PC-3 (cell line): ENCODE data around the gene SLC25A51. TPM values are rescaled to one million over a fixed set of nuclear protein-coding genes. Genes with fewer than 3 reads are reported as not detected.

Experiments used
- ATAC-seq: fragments of 200-7000 bp; cut with Tn5 transposase; 2 replicates; pipeline ENCODE4 v1.9.1; 2020; ENCODE audit warnings: mild to moderate bottlenecking, moderate library complexity
- Bru-seq: library from RNA; stranded (reverse); fragments of 400-500 nt; gene quantifications from one replicate; lab custom pipeline; 2021; lab: Mats Ljungman, UMichigan
- BruChase-seq, 2 experiments: library from RNA; stranded (reverse); fragments of 400-500 nt; gene quantifications; one replicate each; lab custom pipeline; 2021; lab: Mats Ljungman, UMichigan
- BruUV-seq: library from RNA; stranded (reverse); fragments of 400-500 nt; replicated peaks from 2 replicates; lab custom pipeline; 2021; lab: Mats Ljungman, UMichigan
- CTCF ChIA-PET: fragments of 300-600 bp; sonication (Branson Sonifier 250); formaldehyde crosslinking; loops from one replicate; lab custom pipeline; 2022; ENCODE audit warnings: antibody characterized with exemption; lab: Charles Lee
- POLR2A ChIA-PET: fragments of 300-600 bp; sonication (Branson Sonifier 250); formaldehyde crosslinking; loops from one replicate; lab custom pipeline; 2022; ENCODE audit warnings: antibody characterized with exemption; ENCODE audit not compliant: unreplicated experiment; lab: Charles Lee
- DNase-seq: peaks from one replicate; pipeline ENCODE4 v3.0.0-alpha.2; 2015
- H2AFZ ChIP-seq: fragments of 300-600 bp; sonication (generic); 2 replicates; pipeline ENCODE4 v1.6.0; 2016; ENCODE audit warnings: antibody characterized with exemption, low read length
- H3F3A ChIP-seq: fragments of 300-600 bp; sonication (generic); one replicate; pipeline ENCODE4 v1.6.0; 2017; ENCODE audit warnings: antibody characterized with exemption, low read length, control low read depth, mild to moderate bottlenecking; ENCODE audit not compliant: unreplicated experiment
- H3K27ac ChIP-seq: fragments of 300-600 bp; sonication (generic); 2 replicates; pipeline ENCODE4 v1.5.1; 2016; ENCODE audit warnings: mild to moderate bottlenecking, low read length
- H3K27me3 ChIP-seq: fragments of 300-600 bp; sonication (generic); 2 replicates; pipeline ENCODE4 v1.6.1; 2016; ENCODE audit warnings: low read length, mixed read lengths
- H3K36me3 ChIP-seq: fragments of 300-600 bp; sonication (generic); 2 replicates; pipeline ENCODE4 v1.6.1; 2016; ENCODE audit warnings: low read depth, mixed run types, low read length, mixed read lengths
- H3K4me1 ChIP-seq: fragments of 300-600 bp; sonication (generic); 2 replicates; pipeline ENCODE4 v1.5.1; 2016; ENCODE audit warnings: low read length; ENCODE audit not compliant: insufficient read depth
- H3K4me2 ChIP-seq: fragments of 300-600 bp; sonication (generic); 2 replicates; pipeline ENCODE4 v1.6.0; 2016; ENCODE audit warnings: low read length
- H3K4me3 ChIP-seq: fragments of 300-600 bp; sonication (generic); 2 replicates; pipeline ENCODE4 v1.5.1; 2016; ENCODE audit warnings: mild to moderate bottlenecking, low read length, mixed read lengths
- H3K79me2 ChIP-seq: fragments of 300-600 bp; sonication (generic); 2 replicates; pipeline ENCODE4 v1.6.1; 2017; ENCODE audit warnings: low read length, mixed read lengths
- H3K9ac ChIP-seq: fragments of 300-600 bp; sonication (generic); 2 replicates; pipeline ENCODE4 v1.6.0; 2016; ENCODE audit warnings: mild to moderate bottlenecking, low read length
- H3K9me2 ChIP-seq: fragments of 300-600 bp; sonication (generic); replicated peaks from 2 replicates; pipeline ENCODE4 v1.6.1; 2016; ENCODE audit warnings: mixed run types, low read length, mixed read lengths
- H3K9me3 ChIP-seq: fragments of 300-600 bp; sonication (generic); 2 replicates; pipeline ENCODE4 v1.6.1; 2016; ENCODE audit warnings: low read length, mixed read lengths
- H4K20me1 ChIP-seq: fragments of 300-600 bp; sonication (generic); 2 replicates; pipeline ENCODE4 v1.6.1; 2016; ENCODE audit warnings: low read length, mixed read lengths
- CTCF ChIP-seq: fragments of 300-600 bp; sonication (generic); conservative IDR thresholded peaks from 2 replicates; pipeline ENCODE4 v1.5.1; 2017; ENCODE audit warnings: antibody characterized with exemption, low read depth, mild to moderate bottlenecking, low read length
- EZH2 ChIP-seq: fragments of 300-600 bp; sonication (generic); IDR thresholded peaks from one replicate; pipeline ENCODE4 v1.6.1; 2017; ENCODE audit warnings: antibody characterized with exemption, mild to moderate bottlenecking, low read length; ENCODE audit not compliant: unreplicated experiment
- EZH2phosphoT487 ChIP-seq: fragments of 300-600 bp; sonication (generic); IDR thresholded peaks from 2 replicates; pipeline ENCODE4 v1.6.1; 2018; ENCODE audit warnings: mild to moderate bottlenecking, antibody characterized with exemption, low read length, borderline replicate concordance
- intact Hi-C: fragments of 100-400 bp; cut with micrococcal nuclease; formaldehyde crosslinking; loops from 2 replicates; pipeline ENCODE4 v1.9.0; 2023
- long read RNA-seq: library from polyadenylated mRNA; unstranded; transcript quantifications from one replicate; pipeline ENCODE4 v2.0.0, GENCODE V29; 2021; ENCODE audit not compliant: unreplicated experiment
- total RNA-seq: library from RNA; depleted of rRNA; stranded (reverse); fragments of >200 nt; gene quantifications from 2 replicates; pipeline ENCODE4 v1.2.3, GENCODE V29; 2014; rRNA removed

SLC25A51 gene
- total RNA-seq (24.1 and 30.6 TPM in 2 replicates), Bru-seq, nascent RNA (percentile 80 among the genes with signal in this experiment), BruChase-seq, experiment 1, labeled RNA remaining after a 6-hour chase (percentile 98 among the genes with signal in this experiment), BruChase-seq, experiment 2, labeled RNA remaining after a 2-hour chase (percentile 94 among the genes with signal in this experiment)
- long read RNA-seq, partial matches to known transcripts = 0 of 17 reads
- long read RNA-seq, other reads (novel, unspliced or antisense) = 12 of 17 reads

- POLR2A ChIA-PET = no interaction called here
- no TSS peak for BruUV-seq
- peak within 1 kb of the TSS; percentile 96 for H3K4me2 ChIP-seq
- intact Hi-C loops = loop anchor here (1.0 to 10.0 kb wide), 2 partner anchors 157 to 419 kb away; partner anchors contain the start of gene POLR1E
- no peaks in the 10 kb centered on the region for H3F3A ChIP-seq
- no peak for TF ChIP-seq EZH2phosphoT487
- peak; percentile 85 for TF ChIP-seq CTCF
- no peak for TF ChIP-seq EZH2
- peak within 1 kb of the TSS; percentile 94 for H2AFZ ChIP-seq
- H3K36me3 ChIP-seq = peaks cover 2% of the 10 kb centered on the region; the same call in 1 of the 2 replicates
- H3K4me3 ChIP-seq = peak within 1 kb of the TSS; percentile 93
- peaks cover 32% of the 10 kb centered on the region for H3K79me2 ChIP-seq
- peak; percentile 89 for DNase-seq
- H3K9ac ChIP-seq = peak within 1 kb of the TSS; percentile 88
- CTCF ChIA-PET = interaction anchor here (0.6 kb wide), 1 partner anchor 533 kb away, joined by 3 read pairs; no protein-coding TSS in a partner anchor
- H3K4me1 ChIP-seq = peaks cover 19% of the 10 kb centered on the region
- H3K27me3 ChIP-seq = no peaks in the 10 kb centered on the region
- H4K20me1 ChIP-seq = peaks cover 11% of the 10 kb centered on the region; the same call in 1 of the 2 replicates
- ATAC-seq = peak; percentile 78
- H3K9me3 ChIP-seq = no peaks in the 10 kb centered on the region
- H3K9me2 ChIP-seq = no peaks in the 10 kb centered on the region
- peak within 1 kb of the TSS; percentile 71 for H3K27ac ChIP-seq
Observed at GRCh38 chr9:37903647-37904444, at the start of gene SLC25A51. Gene SLC25A51 (minus strand): TSS chr9:37904127. CDS start chr9:37888550, 15,577 bp downstream.

GRCh38 chr9:37953206-37953774 is 49.4 kb upstream of the SLC25A51 start:
- Histone ChIP-seq H3K9ac (peak overlapping the region; percentile 94), H3K27ac (peak overlapping the region; percentile 100), H4K20me1 (no peaks in the 10 kb centered on the region), H3K36me3 (peaks cover 40% of the 10 kb centered on the region), H3K27me3 (no peaks in the 10 kb centered on the region), H3K4me3 (no peak overlapping the region), H3F3A (peaks cover 6% of the 10 kb centered on the region), H3K79me2 (peaks cover 54% of the 10 kb centered on the region), H3K9me2 (no peaks in the 10 kb centered on the region), H2AFZ (no peak overlapping the region), H3K4me2 (peak overlapping the region; percentile 71), H3K4me1 (peaks cover 41% of the 10 kb centered on the region), H3K9me3 (no peaks in the 10 kb centered on the region)
- CTCF ChIA-PET = interaction anchor here (0.6 kb wide), 1 partner anchor 62 kb away, joined by 3 read pairs; no protein-coding TSS in a partner anchor
- POLR2A ChIA-PET = no interaction called here
- BruUV-seq = no TSS peak
- DNase-seq = no peak
- intact Hi-C loops = loop anchor here (5.0 kb wide), 1 partner anchor 114 kb away; the partner anchor contains the start of gene SHB
- no peak for ATAC-seq
- TF ChIP-seq CTCF (no peak), EZH2 (no peak), EZH2phosphoT487 (no peak)
